Thyroid gland (tissue), 4 donors: ENCODE results near the gene PCBP1. TPM values are rescaled to one million over a fixed set of nuclear protein-coding genes. Genes with fewer than 3 reads are reported as not detected.

Experiments used
- DNase-seq, 2 donors: peaks; one replicate each; pipeline ENCODE4 v3.0.0-alpha.2; 2019
- H3K27ac ChIP-seq, 3 donors: fragments of 200-600 bp; sonication (generic); 1 replicate in 2 of 3; 2 replicates in 1 of 3; pipeline ENCODE4 v1.5.1; 2016 to 2019; ENCODE audit warnings: mild to moderate bottlenecking in 1 of 3, moderate library complexity in 1 of 3
- H3K27me3 ChIP-seq: fragments of 200-600 bp; sonication (generic); one replicate; pipeline ENCODE4 v1.5.1; 2019
- H3K36me3 ChIP-seq, 2 donors: fragments of 200-600 bp; sonication (generic); one replicate each; pipeline ENCODE4 v1.5.1; 2016 to 2019
- H3K4me1 ChIP-seq, 2 donors: fragments of 200-600 bp; sonication (generic); one replicate each; pipeline ENCODE4 v1.5.1; 2017 to 2019
- H3K4me3 ChIP-seq, 3 donors: fragments of 200-600 bp; sonication (generic); replicated peaks in 1 of 3; 1 replicate in 2 of 3; 2 replicates in 1 of 3; pipeline ENCODE4 v1.5.1; 2016; ENCODE audit warnings: mild to moderate bottlenecking in 1 of 3
- H3K9me3 ChIP-seq: fragments of 200-600 bp; sonication (generic); one replicate; pipeline ENCODE4 v1.5.1; 2017
- CTCF ChIP-seq, 6 experiments: fragments of 200-600 bp in 3 of 6; fragments of 450-650 bp in 3 of 6; sonication (generic) in 3 of 6; IDR thresholded peaks; one replicate each; pipeline ENCODE4 v1.5.1; 2016 to 2019; ENCODE audit warnings: antibody characterized with exemption in 6 of 6, mild to moderate bottlenecking in 2 of 6, inconsistent platforms in 1 of 6, moderate library complexity in 1 of 6
- POLR2A ChIP-seq, 2 donors: fragments of 450-650 bp; IDR thresholded peaks; one replicate each; pipeline ENCODE4 v1.6.1; 2017; ENCODE audit warnings: antibody characterized with exemption in 2 of 2, mild to moderate bottlenecking in 2 of 2, moderate library complexity in 1 of 2
- WGBS, 2 donors: methylation state at CpG; one replicate each; pipeline ENCODE4 v1.1.5; 2017; 5-methylcytosine and 5-hydroxymethylcytosine counted together
- intact Hi-C: fragments of 100-400 bp; cut with DNase I; formaldehyde crosslinking; loops from one replicate; pipeline ENCODE4 v1.15.1; 2023
- total RNA-seq, 4 donors: library from RNA; depleted of rRNA; stranded (reverse); fragments of >200 nt; gene quantifications; one replicate each; pipeline ENCODE4 v1.2.3, GENCODE V29; 2016

The PCBP1 gene
- 100 to 1,000 TPM; 165 to 215 (median 195) TPM for total RNA-seq

- 0 to 1% methylated on average over 15 to 28 of the region's 94 CpGs for WGBS, 2 donors
- H3K27ac ChIP-seq, result peak within 1 kb of the TSS; percentile 100
- TF ChIP-seq POLR2A (IDR thresholded peaks at IDR 0.05) (peak; percentile 86 to 88), CTCF (IDR thresholded peaks at IDR 0.05) (no peak)
- intact Hi-C loops, result loop anchor here (2.0 to 5.0 kb wide), 2 partner anchors 35 to 54 kb away; no protein-coding TSS in a partner anchor
- peak within 1 kb of the TSS; percentile 78 to 96 (median 89) for H3K4me3 ChIP-seq
- DNase-seq, result peak; percentile 94 to 95
- H3K4me1 ChIP-seq, result peaks cover 48 to 49% of the 10 kb centered on the region in 2 donors
- H3K36me3 ChIP-seq, result peaks cover 4 to 11% of the 10 kb centered on the region in 2 donors
- no peaks in the 10 kb centered on the region for H3K9me3 ChIP-seq
- H3K27me3 ChIP-seq, result no peaks in the 10 kb centered on the region
Observed at GRCh38 chr2:70086838-70087701, at the start of gene PCBP1. PCBP1 (plus strand) TSS chr2:70087477; CDS start chr2:70087744, 267 bp downstream.

- intact Hi-C loops, result no loop called here
- no peak for DNase-seq
- Histone ChIP-seq H3K27me3 (no peaks in the 10 kb centered on the region), H3K9me3 (no peaks in the 10 kb centered on the region), H3K4me1 (peaks cover 18 to 37% of the 10 kb centered on the region in 2 donors), H3K27ac (no peak overlapping the region), H3K36me3 (no peaks in the 10 kb centered on the region), H3K4me3 (no peak overlapping the region)
- TF ChIP-seq CTCF (IDR thresholded peaks at IDR 0.05) (no peak), POLR2A (IDR thresholded peaks at IDR 0.05) (no peak)
- 75 to 80% methylated on average over 2 of the region's 2 CpGs for WGBS, 2 donors
Observed at GRCh38 chr2:70039366-70039765, 47.9 kb upstream of the PCBP1 start.

GRCh38 chr2:70041663-70042062 lies 45.6 kb upstream of the PCBP1 start:
- no peak for TF ChIP-seq POLR2A (IDR thresholded peaks at IDR 0.05)
- TF ChIP-seq CTCF (IDR thresholded peaks at IDR 0.05), result no peak
- Histone ChIP-seq H3K4me1 (peaks cover 3 to 14% of the 10 kb centered on the region in 2 donors), H3K36me3 (no peaks in the 10 kb centered on the region), H3K4me3 (no peak overlapping the region), H3K27me3 (no peaks in the 10 kb centered on the region), H3K27ac (no peak overlapping the region), H3K9me3 (no peaks in the 10 kb centered on the region)
- 82 to 86% methylated on average over 3 of the region's 3 CpGs for WGBS, 2 donors
- DNase-seq, result no peak
- intact Hi-C loops, result no loop called here

DNA sequence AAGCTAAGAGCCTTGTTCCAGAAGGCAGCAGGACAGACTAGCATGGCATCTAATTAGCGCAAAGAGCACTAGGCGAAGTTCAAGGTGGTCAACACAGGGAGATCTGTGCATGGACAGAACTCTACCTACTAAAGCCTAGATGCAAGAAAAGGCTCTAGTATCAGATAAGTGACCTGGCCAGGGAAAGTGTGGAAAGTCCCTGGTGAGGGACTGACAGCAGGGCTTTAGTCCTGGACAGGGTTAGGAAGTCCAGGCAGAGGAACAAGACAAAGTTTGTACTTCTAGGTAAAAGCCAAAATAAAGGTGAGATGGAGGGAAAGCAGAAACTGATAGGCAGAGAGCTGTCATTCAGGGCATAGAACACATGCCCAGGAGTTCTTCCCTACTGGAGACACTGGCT lies 45.0 kb upstream of the PCBP1 start:
- WGBS, 2 donors, result 96% methylated on average over 2 of the region's 2 CpGs
- H3K4me3 ChIP-seq, result no peak overlapping the region
- intact Hi-C loops, result no loop called here
- no peaks in the 10 kb centered on the region for H3K27me3 ChIP-seq
- no peaks in the 10 kb centered on the region for H3K36me3 ChIP-seq
- no peak overlapping the region for H3K27ac ChIP-seq
- no peak for DNase-seq
- no peaks in the 10 kb centered on the region for H3K9me3 ChIP-seq
- H3K4me1 ChIP-seq, result peaks cover 3 to 17% of the 10 kb centered on the region in 2 donors
- TF ChIP-seq POLR2A (IDR thresholded peaks at IDR 0.05), result no peak
- TF ChIP-seq CTCF (IDR thresholded peaks at IDR 0.05), result no peak

GRCh38 chr2:70043252-70043875 lies 43.9 kb upstream of the PCBP1 start:
- no peaks in the 10 kb centered on the region for H3K36me3 ChIP-seq
- 91 to 95% methylated on average over 9 of the region's 9 CpGs for WGBS, 2 donors
- peaks cover 3 to 17% of the 10 kb centered on the region in 2 donors for H3K4me1 ChIP-seq
- intact Hi-C loops, result no loop called here
- DNase-seq, result no peak
- no peaks in the 10 kb centered on the region for H3K27me3 ChIP-seq
- TF ChIP-seq POLR2A (IDR thresholded peaks at IDR 0.05) (no peak), CTCF (IDR thresholded peaks at IDR 0.05) (no peak)
- no peaks in the 10 kb centered on the region for H3K9me3 ChIP-seq
- no peak overlapping the region for H3K27ac ChIP-seq
- H3K4me3 ChIP-seq, result no peak overlapping the region
